ENCODE measurements around the gene PCYT2. TPM values are rescaled to one million over a fixed set of nuclear protein-coding genes. Genes with fewer than 3 reads are reported as not detected.
A peak's percentile ranks its signal among the peaks of the same experiment; 100 is the strongest.

The PCYT2 gene
- total RNA-seq, 2 experiments from 2014 or later, result 20.5 to 22.6 TPM

DNA sequence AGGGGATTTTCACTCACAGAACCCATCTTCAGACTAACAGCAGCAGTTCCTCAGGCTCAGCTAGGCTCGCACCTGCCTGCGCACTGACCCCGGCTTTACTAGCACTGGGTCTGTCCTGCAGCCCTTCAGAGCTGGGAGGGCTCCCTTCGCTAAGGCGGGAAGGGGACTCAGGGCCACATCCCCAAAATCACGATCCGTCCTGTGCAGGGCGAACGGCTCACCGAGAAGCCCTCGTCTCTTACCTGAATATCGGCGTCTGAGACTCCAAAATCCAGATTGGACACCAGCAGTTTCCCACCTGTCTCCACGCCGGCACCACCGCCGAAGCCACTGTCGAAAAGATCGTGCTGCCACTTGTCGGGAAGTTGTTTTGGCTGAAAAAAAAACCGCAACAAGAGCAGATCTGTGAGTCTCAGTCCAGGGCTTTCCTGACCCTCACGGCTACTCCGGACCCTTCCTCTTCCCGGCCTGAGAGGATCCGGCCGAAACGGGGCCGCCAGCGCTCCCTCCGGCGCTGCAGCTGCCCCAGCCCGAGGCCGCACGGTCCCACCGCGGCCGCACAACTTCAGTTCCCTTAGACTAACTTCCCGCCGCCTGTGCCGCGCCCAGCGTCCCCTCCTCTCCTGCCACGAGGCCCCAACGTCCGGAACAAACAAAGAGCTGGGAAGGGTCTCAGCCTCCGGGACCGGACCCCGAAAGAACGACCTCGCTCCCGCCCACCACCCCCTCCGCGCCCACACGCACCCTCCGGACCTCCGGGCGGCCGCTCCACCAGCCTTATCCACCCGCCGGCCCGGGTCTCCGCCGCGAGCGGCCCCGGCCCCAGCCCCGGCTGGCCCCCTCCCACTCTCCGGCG lies 20.5 kb downstream of the PCYT2 start:
- CTCF ChIA-PET, result interaction anchor here (1.4 kb wide), 1 partner anchor 15 kb away, joined by 3 read pairs; no protein-coding TSS in a partner anchor
- POLR2A ChIA-PET, result interaction anchor here (0.9 to 3.1 kb wide), 6 partner anchors 12 to 21 kb away, joined by 3 to 23 read pairs (median 9); partner anchors contain the start of genes ARHGDIA and NPB
- peak overlapping the region; percentile 94 for H3K27ac Mint-ChIP-seq
- TF ChIP-seq, protein P1, sequence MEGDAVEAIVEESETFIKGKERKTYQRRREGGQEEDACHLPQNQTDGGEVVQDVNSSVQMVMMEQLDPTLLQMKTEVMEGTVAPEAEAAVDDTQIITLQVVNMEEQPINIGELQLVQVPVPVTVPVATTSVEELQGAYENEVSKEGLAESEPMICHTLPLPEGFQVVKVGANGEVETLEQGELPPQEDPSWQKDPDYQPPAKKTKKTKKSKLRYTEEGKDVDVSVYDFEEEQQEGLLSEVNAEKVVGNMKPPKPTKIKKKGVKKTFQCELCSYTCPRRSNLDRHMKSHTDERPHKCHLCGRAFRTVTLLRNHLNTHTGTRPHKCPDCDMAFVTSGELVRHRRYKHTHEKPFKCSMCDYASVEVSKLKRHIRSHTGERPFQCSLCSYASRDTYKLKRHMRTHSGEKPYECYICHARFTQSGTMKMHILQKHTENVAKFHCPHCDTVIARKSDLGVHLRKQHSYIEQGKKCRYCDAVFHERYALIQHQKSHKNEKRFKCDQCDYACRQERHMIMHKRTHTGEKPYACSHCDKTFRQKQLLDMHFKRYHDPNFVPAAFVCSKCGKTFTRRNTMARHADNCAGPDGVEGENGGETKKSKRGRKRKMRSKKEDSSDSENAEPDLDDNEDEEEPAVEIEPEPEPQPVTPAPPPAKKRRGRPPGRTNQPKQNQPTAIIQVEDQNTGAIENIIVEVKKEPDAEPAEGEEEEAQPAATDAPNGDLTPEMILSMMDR (IDR thresholded peaks at IDR 0.05), result no peak
- intact Hi-C loops (cut with micrococcal nuclease), result no loop called here
- no peaks in the 10 kb centered on the region for H3K9me3 Mint-ChIP-seq
- peaks cover 53% of the 10 kb centered on the region for H3K36me3 Mint-ChIP-seq (ENCODE audit: low read depth)
- peak overlapping the region; percentile 85 for H3K4me3 Mint-ChIP-seq
- DNase-seq (peak; percentile 41), ATAC-seq (no peak)
- no peaks in the 10 kb centered on the region for H3K27me3 Mint-ChIP-seq
- H3K4me1 Mint-ChIP-seq (ENCODE audit: low read depth), result peaks cover 15% of the 10 kb centered on the region

DNA sequence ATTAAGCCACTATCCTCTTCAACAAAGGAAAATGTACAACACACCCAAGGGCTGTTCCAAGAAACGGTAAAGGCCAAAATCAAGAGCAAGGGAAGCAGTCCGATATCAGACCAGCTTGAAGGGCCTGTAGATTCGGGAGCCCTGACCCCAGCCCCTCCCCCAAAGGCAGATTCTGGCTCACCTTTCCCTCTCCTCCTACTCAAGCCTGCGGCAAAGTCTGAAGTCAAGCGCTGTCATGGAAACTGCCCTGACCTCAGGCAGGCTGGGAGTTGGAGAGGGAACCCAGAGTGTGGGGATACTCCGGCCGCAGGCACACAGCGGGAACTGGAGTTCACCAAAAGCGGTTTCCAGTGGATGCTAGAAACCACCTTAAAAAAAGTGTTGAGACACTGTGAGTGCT lies 21.6 kb downstream of the PCYT2 start:
- peaks cover 56% of the 10 kb centered on the region for H3K36me3 Mint-ChIP-seq (ENCODE audit: low read depth)
- peak overlapping the region; percentile 85 for H3K4me3 Mint-ChIP-seq
- H3K4me1 Mint-ChIP-seq (ENCODE audit: low read depth), result peaks cover 15% of the 10 kb centered on the region
- ATAC-seq (no peak), DNase-seq (no peak)
- peak overlapping the region; percentile 39 for H3K27ac Mint-ChIP-seq
- no peaks in the 10 kb centered on the region for H3K9me3 Mint-ChIP-seq
- intact Hi-C loops (cut with micrococcal nuclease), result no loop called here
- POLR2A ChIA-PET, result interaction anchor here (0.6 to 3.1 kb wide), 7 partner anchors 9 to 227 kb away, joined by 3 to 14 read pairs (median 4); partner anchors contain the start of gene ARHGDIA
- CTCF ChIA-PET, result interaction anchor here (1.4 kb wide), 1 partner anchor 13 kb away, joined by 3 read pairs; no protein-coding TSS in a partner anchor
- H3K27me3 Mint-ChIP-seq, result no peaks in the 10 kb centered on the region
- TF ChIP-seq, protein P1 (IDR thresholded peaks at IDR 0.05), result no peak

DNA sequence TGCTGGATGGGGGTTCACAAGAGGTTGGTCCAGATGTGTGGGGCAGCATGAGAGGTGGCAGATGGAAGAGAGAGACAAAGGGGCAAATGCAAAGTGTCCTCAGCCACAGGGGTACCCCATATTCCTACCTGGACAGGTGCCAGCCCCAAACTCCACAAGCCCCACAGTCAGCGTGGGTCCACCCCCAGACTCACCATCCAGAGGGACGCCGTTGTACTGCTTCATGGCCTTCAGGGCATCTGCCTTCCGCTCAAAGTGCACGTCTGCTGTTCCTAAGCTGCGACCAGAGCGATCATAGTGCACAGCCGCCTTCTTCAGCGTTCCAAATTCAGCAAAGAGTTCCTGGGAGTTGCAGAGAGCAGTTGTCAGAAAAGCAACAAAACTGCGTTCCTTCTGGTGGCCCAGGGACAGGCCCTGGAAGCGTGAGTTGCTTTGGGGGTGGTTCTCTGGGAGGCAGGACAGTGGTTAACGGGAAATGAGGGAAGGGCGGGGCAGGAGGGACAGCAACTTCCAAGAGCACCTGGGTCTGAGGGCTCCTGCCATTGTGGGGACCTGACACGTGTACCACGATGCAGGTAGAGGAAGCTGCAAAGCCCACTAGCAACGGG lies 22.1 kb downstream of the PCYT2 start:
- POLR2A ChIA-PET, result interaction anchor here (0.6 to 3.1 kb wide), 10 partner anchors 9 to 227 kb away, joined by 3 to 14 read pairs (median 4); partner anchors contain the start of gene ARHGDIA
- peak overlapping the region; percentile 85 for H3K4me3 Mint-ChIP-seq
- TF ChIP-seq, protein P1 (IDR thresholded peaks at IDR 0.05), result no peak

DNA sequence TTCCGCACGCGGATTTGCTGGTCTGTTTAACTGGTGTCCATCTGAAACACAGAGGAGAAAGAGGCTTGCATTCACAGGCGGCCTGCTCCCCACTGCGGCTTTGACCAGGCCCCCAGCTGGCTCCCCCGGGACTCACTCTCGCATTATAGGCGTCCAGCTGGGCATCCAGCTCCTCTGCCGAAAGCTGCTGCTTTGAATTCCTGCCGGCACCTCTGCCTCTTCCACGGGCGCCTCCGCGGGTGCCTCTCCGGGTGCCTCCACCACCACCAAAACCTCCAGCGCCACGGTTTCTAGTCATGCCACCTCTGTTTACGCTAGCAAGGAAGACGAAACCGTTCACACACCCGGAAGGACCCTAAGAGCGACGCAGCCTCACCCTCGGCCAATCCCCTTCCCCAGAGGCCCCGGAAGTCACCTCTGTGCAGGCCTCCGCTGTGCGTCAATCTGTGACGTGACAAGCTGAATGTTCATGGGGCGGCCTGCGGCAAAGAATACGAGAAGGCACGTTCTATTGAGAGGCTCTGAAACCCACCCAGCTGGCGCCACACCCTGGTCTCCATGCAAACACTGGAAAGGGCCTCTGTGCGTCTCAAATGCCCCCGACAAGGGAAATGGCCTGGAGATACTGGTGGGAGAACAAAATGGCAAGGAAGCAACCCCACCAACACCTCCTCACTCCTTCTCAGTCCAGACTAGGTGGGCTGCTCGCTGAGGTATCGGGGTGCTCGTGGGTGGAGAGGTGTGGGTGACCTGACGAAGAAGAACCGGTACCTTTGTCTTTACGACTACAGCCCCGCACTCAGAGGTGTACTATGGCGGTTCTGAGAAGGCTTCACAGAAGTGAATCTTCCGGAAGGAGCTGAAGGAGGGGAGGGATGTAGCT lies 22.9 kb downstream of the PCYT2 start:
- Mint-ChIP-seq H3K9me3 (no peaks in the 10 kb centered on the region), H3K27me3 (no peaks in the 10 kb centered on the region)

More for the DNA sequence above, 22.1 kb downstream of the PCYT2 start:
- DNase-seq (no peak), ATAC-seq (no peak)
- Mint-ChIP-seq H3K36me3 (ENCODE audit: low read depth) (peaks cover 61% of the 10 kb centered on the region), H3K27me3 (no peaks in the 10 kb centered on the region), H3K27ac (peak overlapping the region; percentile 42), H3K4me1 (ENCODE audit: low read depth) (peaks cover 15% of the 10 kb centered on the region), H3K9me3 (no peaks in the 10 kb centered on the region)
- intact Hi-C loops (cut with micrococcal nuclease), result no loop called here
- CTCF ChIA-PET, result no interaction called here

More for the DNA sequence above, 22.9 kb downstream of the PCYT2 start:
- Mint-ChIP-seq H3K36me3 (ENCODE audit: low read depth) (peaks cover 63% of the 10 kb centered on the region), H3K4me3 (peak overlapping the region; percentile 85), H3K27ac (peak overlapping the region; percentile 42), H3K4me1 (ENCODE audit: low read depth) (peaks cover 13% of the 10 kb centered on the region)
- DNase-seq, result no peak
- ChIA-PET POLR2A (interaction anchor here (0.6 to 3.1 kb wide), 8 partner anchors 8 to 211 kb away, joined by 3 to 14 read pairs (median 4); partner anchors contain the start of gene ARHGDIA), CTCF (no interaction called here)
- ATAC-seq, result no peak
- intact Hi-C loops (cut with micrococcal nuclease), result no loop called here
- TF ChIP-seq, protein P1 (IDR thresholded peaks at IDR 0.05), result no peak

All from activated CD8-positive, alpha-beta T cell treated with anti-CD3 and anti-CD28 coated beads for 36 hours (primary cell).